ENCODE results near the gene LARP1B. TPM values are rescaled to one million over a fixed set of nuclear protein-coding genes. Genes with fewer than 3 reads are reported as not detected.

Gene LARP1B
- total RNA-seq, 1 experiment from 2014 or later: 31.1 TPM

- CTCF ChIA-PET: no interaction called here
- no peak for ATAC-seq
- no TSS peak for BruUV-seq (replicated peaks)
Observed at GRCh38 chr4:128141866-128142265, 80.8 kb downstream of the LARP1B start.

More at GRCh38 chr4:128141866-128142265, 80.8 kb downstream of the LARP1B start:
- no peak for DNase-seq (ENCODE audit: low read depth, low spot score)
- Histone ChIP-seq H3K9me2 (ENCODE audit: insufficient read depth) (no peaks in the 10 kb centered on the region), H3K27ac (ENCODE audit: low read depth, low read length) (no peak overlapping the region), H3K4me3 (replicated peaks in 1 of 2; ENCODE audit: low read depth in 1 of 2, low read length in 2 of 2) (no peak overlapping the region), H2AFZ (ENCODE audit: low read depth, low read length, poor library complexity, severe bottlenecking) (no peak overlapping the region), H3K27me3 (ENCODE audit: insufficient read depth, low read length) (no peaks in the 10 kb centered on the region), H3K9ac (ENCODE audit: low read length) (no peak overlapping the region), H3K79me2 (ENCODE audit: insufficient read depth, low read length) (no peaks in the 10 kb centered on the region), H3K4me2 (ENCODE audit: low read length) (no peak overlapping the region), H4K20me1 (ENCODE audit: insufficient read depth) (no peaks in the 10 kb centered on the region), H3K36me3 (ENCODE audit: control insufficient read depth in 1 of 2, insufficient read depth in 2 of 2, low read length in 2 of 2) (no peaks in the 10 kb centered on the region), H3K9me3 (ENCODE audit: control insufficient read depth in 1 of 2, insufficient read depth in 1 of 2, low read depth in 1 of 2, low read length in 2 of 2) (peaks cover 0 to 5% of the 10 kb centered on the region in 2 experiments; a peak in 1 of 4 replicates), H3K4me1 (ENCODE audit: control insufficient read depth in 1 of 2, insufficient read depth in 2 of 2, low read length in 2 of 2) (no peaks in the 10 kb centered on the region)
- ChIA-PET POLR2A (no interaction called here), RAD21 (ENCODE audit: low non-redundant PET in 1 of 2, low total read pairs in 2 of 2, uncharacterized antibody in 2 of 2, unreplicated experiment in 2 of 2) (no interaction called here)
- no peak for TF ChIP-seq EZH2phosphoT487 (IDR thresholded peaks at IDR 0.05; ENCODE audit: borderline replicate concordance)
- TF ChIP-seq CEBPB (IDR thresholded peaks at IDR 0.05; ENCODE audit: low read depth): no peak
- TF ChIP-seq ZBTB33 (IDR thresholded peaks at IDR 0.05; ENCODE audit: extremely low read depth, insufficient replicate concordance, low read length): no peak
- no peak for TF ChIP-seq ELF1 (IDR thresholded peaks at IDR 0.05; ENCODE audit: borderline replicate concordance, low read depth)
- no peak for TF ChIP-seq ATF3 (IDR thresholded peaks at IDR 0.05)
- TF ChIP-seq JUND (IDR thresholded peaks at IDR 0.05): no peak
- TF ChIP-seq ZNF274 (IDR thresholded peaks at IDR 0.05; ENCODE audit: low read depth, low read length): no peak
- TF ChIP-seq CTCF (IDR thresholded peaks at IDR 0.05 in 2 of 3, conservative IDR thresholded peaks at IDR 0.05 in 1 of 3; ENCODE audit: borderline replicate concordance in 1 of 3, insufficient read depth in 1 of 3, low read depth in 2 of 3, low read length in 2 of 3): no peak
- TF ChIP-seq POLR2AphosphoS5 (IDR thresholded peaks at IDR 0.05; ENCODE audit: low read depth, low read length): no peak
- no peak for TF ChIP-seq ZFX (IDR thresholded peaks at IDR 0.05)
- no peak for TF ChIP-seq YY1 (IDR thresholded peaks at IDR 0.05; ENCODE audit: extremely low read depth, insufficient replicate concordance, low read depth, low read length)
- no peak for TF ChIP-seq SRF (IDR thresholded peaks at IDR 0.05; ENCODE audit: low read depth)
- TF ChIP-seq SIN3A (IDR thresholded peaks at IDR 0.05; ENCODE audit: low read depth): no peak
- TF ChIP-seq FOSL1 (IDR thresholded peaks at IDR 0.05; ENCODE audit: low read depth): no peak
- intact Hi-C loops (cut with micrococcal nuclease): no loop called here
